Fibroblast of the aortic adventitia (primary cell): Measurements from ENCODE around the gene IP6K2. TPM values are rescaled to one million over a fixed set of nuclear protein-coding genes. Genes with fewer than 3 reads are reported as not detected.
A peak's percentile ranks its signal among the peaks of the same experiment; 100 is the strongest.
"Not testable (repeated sequence)": the region's sequence is repeated elsewhere in the genome, so short reads cannot be mapped to it uniquely, and the experiment has no call there.

Experiments used
- DNase-seq: peaks from one replicate; pipeline ENCODE4 v3.0.0-alpha.2; 2010; ENCODE audit warnings: low read depth
- H3K4me3 ChIP-seq: 2 replicates; pipeline ENCODE4 v1.5.1; 2011; ENCODE audit warnings: low read depth, mild to moderate bottlenecking, control low read depth, low read length, moderate library complexity
- CTCF ChIP-seq: IDR thresholded peaks from 2 replicates; pipeline ENCODE4 v1.5.1; 2011; ENCODE audit warnings: mild to moderate bottlenecking, low read length, control low read depth, inconsistent platforms; ENCODE audit not compliant: insufficient read depth
- total RNA-seq: library from RNA; depleted of rRNA; stranded (reverse); fragments of >200 nt; gene quantifications from 2 replicates; pipeline ENCODE4 v1.2.3, GENCODE V29; 2012; ENCODE audit warnings: low replicate concordance

The IP6K2 gene
- total RNA-seq, 1 donor, result 35.7 TPM

- H3K4me3 ChIP-seq, result no peak overlapping the region
- no peak for TF ChIP-seq CTCF
- no peak for DNase-seq
These were observed 22.1 kb upstream of the IP6K2 start for GRCh38 chr3:48738926-48739616.

GRCh38 chr3:48738144-48738536 lies 21.1 kb upstream of the IP6K2 start:
- H3K4me3 ChIP-seq, result no peak overlapping the region
- no peak for TF ChIP-seq CTCF
- no peak for DNase-seq

- H3K4me3 ChIP-seq, DNase-seq: not testable (repeated sequence)
These were observed 18.2 kb upstream of the IP6K2 start for GRCh38 chr3:48735075-48735767.

- DNase-seq, H3K4me3 ChIP-seq: not testable (repeated sequence)
These were observed 17.5 kb upstream of the IP6K2 start for GRCh38 chr3:48734541-48734940.

- H3K4me3 ChIP-seq, DNase-seq: not testable (repeated sequence)
These were observed 16.9 kb upstream of the IP6K2 start for GRCh38 chr3:48733752-48734518.

- H3K4me3 ChIP-seq, result no peak overlapping the region
- no peak for DNase-seq
- no peak for TF ChIP-seq CTCF
These were observed 10.5 kb upstream of the IP6K2 start for GRCh38 chr3:48727511-48727910.

GRCh38 chr3:48725185-48725855 lies 8.3 kb upstream of the IP6K2 start:
- DNase-seq, H3K4me3 ChIP-seq: not testable (repeated sequence)

GRCh38 chr3:48723725-48724124 lies 6.7 kb upstream of the IP6K2 start:
- TF ChIP-seq CTCF, result no peak
- H3K4me3 ChIP-seq, result no peak overlapping the region
- no peak for DNase-seq

GRCh38 chr3:48723293-48723692 lies 6.3 kb upstream of the IP6K2 start:
- H3K4me3 ChIP-seq, result not testable (repeated sequence)
- DNase-seq, result peak; percentile 42
